NAMALWA (cell line): ENCODE measurements around the gene PLEKHA6.
A peak's percentile ranks its signal among the peaks of the same experiment; 100 is the strongest.

Experiments
- DNase-seq: peaks from one replicate; pipeline ENCODE4 v3.0.0-alpha.2; 2015; ENCODE audit warnings: low spot score

The PLEKHA6 gene

DNA sequence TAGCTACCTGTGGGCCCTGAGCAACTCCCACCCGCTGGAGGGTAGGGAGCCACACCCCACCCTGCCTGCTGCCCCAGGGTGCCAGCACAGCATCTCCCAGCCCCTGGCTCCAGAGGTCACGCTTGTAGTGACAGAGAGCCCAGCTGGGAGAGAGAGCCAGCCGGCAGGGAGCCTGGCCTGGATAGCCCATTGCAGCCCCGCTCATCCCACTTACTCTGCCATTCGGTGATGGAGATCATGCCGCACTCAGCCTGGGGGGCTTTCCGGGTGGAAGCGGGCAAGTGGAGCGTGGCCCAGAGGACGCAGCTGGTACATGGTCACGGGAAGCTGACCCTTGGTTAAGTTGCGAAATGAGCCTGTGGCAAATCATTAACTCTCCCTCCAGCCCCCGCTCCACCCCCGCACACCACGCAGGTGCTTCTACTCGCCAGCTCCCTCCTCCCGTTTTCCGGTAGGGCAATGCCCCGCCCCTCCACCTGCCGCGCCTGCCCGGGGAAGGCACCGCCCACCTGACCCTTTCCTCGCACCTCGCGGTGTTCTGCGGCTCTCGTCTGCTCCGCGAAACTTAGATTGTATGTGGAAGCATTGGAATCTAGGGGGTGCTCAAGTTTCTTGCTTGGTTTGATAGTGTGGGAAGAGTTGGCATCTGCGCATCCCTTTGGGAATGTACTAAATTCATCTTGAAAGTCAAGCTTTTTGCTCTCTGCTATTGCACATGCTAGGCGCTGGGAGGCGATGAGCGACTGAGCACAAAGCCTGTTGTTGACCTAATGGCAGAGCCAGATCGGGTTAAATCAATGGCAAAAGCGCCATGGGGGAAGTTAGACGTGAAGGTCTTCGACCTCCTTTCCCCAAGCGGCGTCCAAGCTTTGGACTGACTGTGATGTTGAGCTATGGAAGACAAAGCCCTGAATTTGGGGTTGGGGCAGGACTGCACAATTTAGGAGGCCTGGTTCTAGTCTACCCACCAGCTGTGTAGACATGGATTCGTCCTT is 145.8 kb downstream of the PLEKHA6 start, which contains the start of gene GOLT1A:
GOLT1A (minus strand) TSS at position 321 of the 995 bp plus-strand sequence; CDS start at position 239, 82 bp downstream.
- DNase-seq, result no peak

DNA sequence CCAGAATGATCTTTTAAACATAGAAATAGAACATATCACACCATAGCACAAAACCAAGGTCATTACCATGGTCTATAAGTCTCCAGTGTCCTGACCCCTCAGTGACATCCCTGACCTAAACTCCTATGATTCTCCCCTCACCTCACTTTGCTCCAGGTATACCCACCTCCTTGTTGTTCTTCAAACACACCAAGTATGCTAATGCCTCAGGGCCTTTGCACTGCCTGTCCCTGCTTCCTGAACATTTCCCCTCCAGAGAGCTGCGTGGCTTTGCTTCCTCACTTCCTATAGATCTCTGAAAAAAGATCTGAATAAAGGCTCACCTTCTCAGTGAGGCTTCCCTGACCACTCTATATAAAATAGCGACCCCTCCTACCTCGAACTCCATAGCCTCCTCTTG is 147.0 kb downstream of the PLEKHA6 start:
- no peak for DNase-seq

DNA sequence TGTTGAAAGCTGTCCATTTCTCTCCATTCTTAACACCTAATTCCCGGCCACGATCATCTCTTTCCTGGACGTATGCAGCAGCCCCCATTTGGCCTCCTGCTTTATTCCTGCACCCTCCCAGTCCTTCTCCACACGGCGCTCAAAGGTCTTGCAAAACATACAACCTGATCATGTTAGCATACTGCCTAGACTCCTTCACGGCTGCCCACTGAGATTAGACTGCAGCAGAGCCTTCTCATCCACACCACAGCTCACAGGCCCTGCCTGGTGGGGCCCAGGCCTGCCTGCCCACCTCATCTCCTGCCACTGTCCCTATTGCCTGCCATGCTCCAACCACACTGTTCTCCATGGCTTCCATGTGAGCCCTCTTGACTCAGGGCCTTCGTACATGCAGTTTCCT is 148.7 kb downstream of the PLEKHA6 start:
- DNase-seq, result no peak

DNA sequence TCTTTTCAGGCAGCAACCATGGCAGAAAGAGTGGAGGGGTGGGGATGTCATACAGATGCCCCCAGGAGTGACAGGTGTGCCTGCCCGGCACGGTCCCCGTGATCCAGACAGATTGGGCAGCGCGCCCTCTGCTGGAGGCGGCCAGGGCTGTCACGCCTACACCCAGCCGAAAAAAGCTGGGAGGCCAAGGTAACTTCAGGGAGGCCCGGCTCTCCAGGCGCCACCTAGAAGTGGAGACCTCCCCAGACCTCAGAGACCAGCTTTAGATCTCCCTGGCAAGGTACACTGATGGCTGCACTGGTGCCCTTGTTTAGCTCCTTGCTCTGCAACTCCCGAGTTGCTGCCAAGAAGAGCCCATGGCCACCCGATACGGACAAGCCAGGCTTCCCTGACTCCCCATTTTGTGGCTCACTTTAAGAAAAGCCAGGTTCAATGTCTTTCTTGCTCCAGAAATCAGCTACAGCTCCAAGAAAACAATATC is 152.6 kb downstream of the PLEKHA6 start:
- DNase-seq, result peak; percentile 66

DNA sequence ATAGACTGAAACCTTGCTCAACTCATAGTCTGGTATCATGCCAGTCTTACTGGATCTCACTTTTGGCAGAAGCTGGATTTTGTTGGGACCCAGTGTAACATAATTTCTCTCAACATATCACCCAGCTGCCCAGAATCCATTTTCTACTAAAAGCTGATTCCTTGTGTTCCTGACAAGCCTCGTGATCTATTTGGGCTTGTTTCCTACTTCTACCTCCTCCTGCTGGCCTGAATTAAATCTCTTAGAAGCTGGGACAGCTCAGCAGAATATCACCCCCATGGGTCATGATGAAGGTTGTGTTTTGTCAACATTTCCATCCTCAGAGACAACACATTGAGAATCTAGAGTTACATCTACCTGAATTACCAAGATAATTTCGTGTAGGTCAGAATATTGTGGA is 153.6 kb downstream of the PLEKHA6 start:
- DNase-seq, result no peak

DNA sequence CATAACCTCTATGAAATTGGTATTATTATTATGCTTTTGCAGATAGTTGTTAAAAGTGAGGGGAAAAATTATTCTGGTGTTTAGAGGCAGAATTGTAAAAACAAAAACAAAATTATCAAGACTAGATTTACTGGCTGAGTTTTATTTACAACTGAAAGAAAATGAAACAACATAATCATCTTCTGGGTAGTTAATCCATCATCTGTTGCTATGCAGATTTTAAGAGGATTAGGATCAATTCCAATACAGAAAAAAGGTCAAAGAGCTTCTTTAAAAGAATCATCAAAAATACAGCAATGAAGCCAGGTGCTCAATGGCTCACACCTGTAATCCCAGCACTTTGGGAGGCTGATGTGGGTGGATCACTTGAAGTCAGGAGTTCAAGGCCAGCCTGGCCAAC is 154.2 kb downstream of the PLEKHA6 start:
- no peak for DNase-seq

DNA sequence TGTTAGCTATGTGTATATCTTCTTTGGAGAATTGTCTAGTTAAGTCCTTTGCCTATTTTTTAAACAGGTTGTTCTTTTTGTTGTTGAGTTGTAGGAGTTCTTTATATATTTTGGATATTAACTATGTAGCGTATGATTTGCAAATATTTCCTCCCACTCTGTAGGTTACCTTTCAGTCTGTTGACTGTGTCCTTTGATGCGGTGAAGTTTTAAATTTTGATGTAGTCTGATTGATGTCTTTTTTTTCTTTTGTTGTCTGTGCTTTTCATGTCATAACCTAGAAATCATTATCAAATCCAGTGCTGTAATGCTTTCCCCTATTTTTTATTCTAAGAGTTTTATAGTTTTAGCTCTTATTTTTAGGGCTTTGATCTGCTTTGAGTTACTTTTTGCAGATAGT is 154.8 kb downstream of the PLEKHA6 start:
- no peak for DNase-seq

DNA sequence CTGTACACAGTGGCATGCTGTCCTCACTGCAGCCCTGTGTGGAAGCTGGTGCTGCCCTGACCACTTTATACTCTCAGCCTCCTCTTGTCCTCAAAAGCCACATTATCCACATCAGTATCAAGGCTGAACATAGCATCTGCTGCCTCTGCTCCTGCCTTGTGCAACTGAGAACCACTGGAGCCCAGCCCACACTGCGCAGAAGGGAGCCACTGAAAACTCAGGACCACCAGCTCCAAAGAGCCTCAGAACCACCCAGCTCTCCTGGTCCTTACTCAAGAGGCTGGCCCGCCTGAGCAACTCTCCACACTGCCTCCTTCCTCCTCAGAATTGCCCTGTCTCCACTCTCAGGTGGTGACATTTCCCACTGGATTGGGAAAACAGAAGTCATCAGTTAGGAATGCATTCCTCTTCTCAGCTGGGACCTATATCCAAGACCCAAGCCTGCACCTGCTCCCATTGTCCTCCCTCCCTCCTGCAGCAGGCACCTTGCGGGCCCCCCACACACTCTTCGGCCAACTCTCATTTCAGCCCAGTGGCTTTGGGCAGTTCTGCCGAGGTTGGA is 156.4 kb downstream of the PLEKHA6 start:
- no peak for DNase-seq

DNA sequence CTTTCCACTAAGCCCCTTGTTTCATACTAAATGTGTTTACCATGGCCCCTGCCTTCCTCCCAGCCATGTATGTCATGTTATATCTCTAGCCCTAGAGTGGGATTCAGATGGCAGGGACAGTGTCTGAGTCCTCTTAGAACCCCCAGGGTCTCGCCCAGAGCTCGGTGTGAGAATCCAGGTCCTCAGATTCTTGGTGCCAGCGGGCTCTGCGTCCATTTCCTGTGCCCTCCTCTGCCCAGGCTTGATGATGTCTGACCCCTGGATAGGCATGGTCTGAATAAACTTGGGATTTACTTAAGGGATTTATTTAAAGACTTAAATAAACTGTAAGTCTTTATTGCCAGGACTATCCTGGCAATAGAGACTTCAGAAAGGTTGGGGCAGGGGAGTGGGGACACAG is 157.2 kb downstream of the PLEKHA6 start:
- no peak for DNase-seq

DNA sequence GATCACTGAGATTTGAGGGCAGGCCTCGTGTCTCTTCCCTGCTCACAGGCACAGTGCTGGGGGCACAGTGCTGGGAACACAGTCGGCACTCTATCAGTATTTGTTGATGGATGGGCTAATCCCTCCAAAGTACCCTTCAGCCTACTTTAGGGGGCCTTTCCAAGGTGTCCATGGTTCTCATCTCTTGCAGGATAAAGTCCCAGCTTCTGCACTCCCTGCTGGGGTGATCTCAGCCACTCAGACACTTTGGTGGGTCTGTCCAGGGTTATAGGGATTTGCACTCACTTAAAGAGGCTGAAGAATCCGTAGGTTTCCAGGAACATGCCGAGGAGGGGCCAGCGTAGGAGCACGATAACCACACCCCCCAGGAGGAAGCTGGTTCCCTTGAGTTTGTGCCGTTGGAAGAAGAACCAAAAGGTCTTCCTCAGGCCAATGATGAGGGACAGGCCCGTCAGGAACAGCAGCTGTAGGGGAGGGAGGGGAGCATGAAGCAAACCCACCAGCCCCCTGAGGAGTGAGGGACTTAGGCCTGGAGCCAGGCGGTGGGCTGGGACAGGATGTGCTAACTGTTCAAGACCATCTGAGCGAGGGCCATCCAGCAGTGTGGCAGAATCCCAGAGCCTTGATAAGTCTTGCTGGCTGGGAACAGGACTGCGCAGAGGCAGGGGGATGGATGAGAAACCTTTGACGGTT is 158.2 kb downstream of the PLEKHA6 start:
- DNase-seq, result no peak

DNA sequence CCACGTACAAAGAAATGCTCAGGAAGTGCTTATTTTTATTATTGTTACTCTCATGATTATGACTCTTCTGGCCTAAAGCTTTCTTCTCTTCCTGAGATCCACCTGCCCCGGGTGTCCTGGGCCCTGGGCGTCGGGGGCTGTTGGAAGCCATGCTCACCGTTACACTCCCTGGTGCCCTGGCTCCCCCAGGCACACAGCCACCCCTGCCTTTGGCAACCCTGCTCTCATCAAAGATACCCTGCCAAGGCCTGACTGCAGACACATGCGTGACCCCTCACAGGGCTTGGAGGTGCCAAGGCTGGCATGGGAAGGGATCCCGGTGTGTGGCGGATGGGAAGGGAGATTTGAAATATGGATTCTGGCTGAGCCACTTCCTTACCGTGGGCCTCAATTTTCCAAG is 160.2 kb downstream of the PLEKHA6 start:
- DNase-seq, result no peak

DNA sequence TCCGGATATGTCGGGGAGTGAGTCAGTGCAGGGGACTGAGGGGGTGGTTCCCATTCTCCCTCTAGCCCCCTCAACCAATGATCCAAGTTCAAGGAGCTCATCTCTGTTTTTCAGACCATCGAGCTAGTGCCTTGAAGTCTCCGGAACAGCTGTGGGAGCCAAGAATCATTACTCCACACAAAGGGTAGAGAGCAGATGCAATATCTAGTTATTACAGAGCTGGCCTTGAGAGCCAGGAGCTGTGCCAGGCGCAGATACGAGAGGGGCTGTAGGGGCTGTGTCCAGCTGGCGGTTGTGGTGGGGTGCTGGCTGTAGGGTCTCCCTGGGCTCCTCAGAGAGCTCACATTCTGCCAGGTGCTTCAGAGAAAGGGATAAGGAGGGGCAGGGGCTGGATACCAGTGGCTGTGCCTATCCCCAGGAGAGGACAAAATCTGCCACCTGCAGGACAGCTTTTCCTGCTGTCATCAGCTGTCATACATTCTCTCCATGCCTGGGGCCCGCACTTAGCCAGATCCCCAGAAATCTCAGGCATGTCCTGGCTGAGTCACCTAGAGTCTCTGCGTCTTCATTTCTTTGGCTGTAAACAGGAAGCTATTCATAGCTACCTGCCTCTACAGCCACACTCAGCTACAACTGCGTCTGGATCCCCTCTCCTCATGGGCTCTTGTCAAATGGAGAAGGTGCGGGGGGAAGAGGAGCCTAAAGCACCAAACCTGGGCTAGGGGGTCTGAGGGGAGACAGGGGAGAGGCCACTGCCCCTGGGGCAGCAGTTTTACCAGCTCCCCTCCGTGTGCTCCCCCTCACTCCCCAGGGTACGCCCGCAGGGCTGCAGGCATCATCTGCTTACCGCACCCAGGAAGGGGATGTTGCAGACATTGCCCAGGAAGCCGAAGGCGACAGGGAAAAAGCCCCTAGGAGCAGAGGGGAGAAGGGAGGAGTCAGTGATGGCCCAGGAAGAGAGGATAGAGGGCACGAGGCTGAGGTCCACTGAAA is 161.1 kb downstream of the PLEKHA6 start:
- DNase-seq, result no peak

DNA sequence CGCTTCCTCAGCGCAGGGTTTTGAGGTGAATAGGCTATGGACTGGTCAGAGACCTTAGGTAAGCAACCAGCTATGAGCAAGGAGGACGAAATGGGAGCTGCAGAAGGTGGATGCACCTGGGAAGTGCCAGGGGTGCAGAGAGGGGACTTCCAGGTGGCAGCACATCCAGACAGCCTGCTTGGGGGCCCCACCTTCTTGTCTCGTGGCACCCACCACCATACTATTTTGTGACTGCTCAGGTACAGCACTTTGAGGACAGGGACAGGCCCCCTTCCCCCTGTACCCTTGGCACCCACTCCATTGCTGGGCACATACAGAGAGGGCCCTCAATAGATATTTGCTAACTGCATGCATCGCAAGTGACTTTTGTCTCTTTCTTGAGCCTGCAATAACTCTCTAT is 162.7 kb downstream of the PLEKHA6 start:
- no peak for DNase-seq

DNA sequence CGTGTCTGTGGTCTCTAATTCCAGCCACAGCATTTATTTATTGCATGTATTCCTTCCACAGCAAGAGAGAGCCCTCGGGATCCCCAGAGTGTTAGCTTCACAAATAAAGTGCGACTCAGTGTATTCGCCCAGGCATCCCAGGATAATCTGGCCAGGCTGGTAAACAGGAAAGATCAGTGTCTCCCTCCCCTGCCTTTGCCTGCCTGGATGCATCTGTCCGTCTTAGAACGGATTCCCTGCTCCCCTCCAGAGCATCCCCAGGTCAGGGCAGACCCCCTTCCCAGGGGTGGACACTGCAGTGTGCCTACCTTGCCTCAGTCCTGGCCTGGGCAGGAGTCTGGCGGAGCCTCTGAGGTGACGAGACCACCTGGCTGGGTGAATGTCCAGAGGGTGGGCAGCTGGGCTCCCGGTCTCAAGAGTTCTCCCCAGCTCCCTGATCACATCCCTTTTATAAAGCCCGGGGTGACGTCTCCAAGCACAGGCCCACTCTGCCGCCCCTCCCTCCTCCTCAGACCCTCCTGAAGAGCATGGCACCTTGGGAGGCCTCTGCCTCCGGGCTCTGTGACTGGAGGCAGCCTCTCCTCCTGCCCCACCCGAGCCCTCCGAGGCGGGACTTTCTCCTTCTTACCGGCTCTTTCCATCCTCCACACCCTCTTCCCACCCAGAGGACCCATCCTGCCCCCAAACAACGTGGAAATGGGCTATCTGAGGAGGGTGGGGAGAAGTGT is 163.5 kb downstream of the PLEKHA6 start, which contains the start of gene KISS1:
KISS1 (minus strand) TSS at position 424 of the 728 bp plus-strand sequence. CDS start 3,615 bp downstream, outside the sequence.
- DNase-seq, result no peak

DNA sequence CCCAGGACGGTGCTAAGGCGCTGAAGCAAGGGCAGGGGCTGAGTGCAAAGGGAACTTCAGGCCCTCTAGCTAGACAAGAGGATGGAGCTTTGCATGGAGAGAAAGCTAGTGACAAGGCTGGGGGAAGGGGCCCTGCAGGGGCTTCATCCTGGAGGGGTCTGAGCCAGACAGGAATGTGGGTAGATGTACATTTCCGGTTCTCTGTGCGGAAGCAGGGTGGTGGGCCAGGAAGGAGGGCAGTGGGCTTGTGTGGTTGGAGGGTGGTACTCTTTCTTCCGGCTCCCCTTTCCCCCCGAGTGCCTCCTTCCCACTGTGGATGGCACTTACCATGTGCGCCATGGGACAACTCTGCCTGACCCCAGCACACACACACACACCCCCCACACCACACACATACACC is 165.0 kb downstream of the PLEKHA6 start:
- DNase-seq, result no peak

DNA sequence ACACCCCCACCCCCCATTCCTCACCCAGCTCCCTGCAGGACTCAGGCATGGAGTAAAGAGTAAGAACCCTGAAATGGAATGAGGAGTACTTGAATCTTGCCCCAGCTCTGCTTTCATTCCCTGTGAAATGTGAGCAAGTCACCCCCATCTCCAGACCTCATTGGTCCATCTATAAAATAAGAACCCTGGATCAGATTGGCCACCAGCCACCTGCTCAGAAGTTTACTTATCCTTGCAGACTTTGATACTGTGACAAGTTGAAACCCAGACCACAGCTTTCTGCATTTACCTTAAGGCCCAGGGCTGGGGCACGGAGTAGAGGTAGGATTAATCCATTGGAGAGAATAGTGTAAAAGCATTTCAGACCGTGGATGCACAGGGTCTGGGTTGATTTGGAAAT is 165.6 kb downstream of the PLEKHA6 start:
- DNase-seq, result no peak

DNA sequence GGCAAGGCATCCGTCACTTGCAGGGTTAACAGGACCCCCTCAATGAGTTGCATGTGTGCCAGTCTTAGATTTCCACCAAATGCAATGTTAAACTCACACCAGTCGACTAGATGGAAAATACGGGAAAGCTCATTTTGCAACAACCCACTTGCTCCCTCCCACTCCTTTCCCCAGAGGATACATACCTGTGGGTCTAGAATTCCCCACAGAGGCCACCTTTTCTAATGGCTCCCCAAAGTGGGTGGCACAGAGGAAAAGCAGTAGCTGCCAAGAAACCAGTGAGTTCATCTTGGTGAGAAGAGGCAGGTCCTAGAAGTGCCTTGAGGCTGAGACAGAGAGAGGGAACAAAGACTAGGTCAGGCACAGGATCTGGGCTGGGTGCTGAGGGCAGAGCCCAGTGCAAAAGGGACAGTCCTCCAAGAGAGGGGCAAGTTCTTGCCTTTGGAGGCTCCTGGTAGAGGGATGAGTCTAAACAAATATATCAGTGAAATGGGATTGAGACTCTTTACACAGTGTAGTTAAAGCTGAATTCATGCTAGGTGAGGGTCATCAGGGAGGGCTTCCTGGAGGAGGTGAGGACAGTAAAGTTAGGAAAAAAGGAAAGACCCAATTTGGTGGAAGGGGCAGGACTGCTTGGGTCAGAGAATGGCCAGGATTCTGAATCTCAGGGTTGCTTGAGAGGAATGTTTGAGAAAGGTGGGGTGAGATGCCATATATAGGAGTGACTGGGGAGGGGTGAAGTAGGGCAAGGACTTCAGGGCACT is 167.0 kb downstream of the PLEKHA6 start:
- DNase-seq, result no peak

DNA sequence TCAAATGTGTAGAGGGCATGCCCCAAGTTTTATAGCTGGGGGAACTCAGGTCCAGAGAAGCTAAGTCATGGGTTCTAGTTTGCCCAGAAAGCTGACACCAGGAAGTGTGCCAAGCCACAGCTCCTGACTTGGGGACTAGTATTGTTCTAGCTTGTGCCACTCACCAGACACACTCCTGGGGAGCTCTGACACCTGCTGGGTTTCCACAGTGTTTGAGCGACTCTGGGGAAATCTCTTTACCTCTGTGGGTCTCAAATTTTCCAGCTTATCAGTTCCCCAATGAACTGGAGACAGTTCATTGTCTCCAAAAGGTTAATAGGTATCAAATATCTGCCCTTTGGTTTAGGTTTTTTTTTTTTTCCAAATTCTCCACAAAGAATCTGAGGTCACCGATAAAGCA is 167.7 kb downstream of the PLEKHA6 start:
- no peak for DNase-seq

DNA sequence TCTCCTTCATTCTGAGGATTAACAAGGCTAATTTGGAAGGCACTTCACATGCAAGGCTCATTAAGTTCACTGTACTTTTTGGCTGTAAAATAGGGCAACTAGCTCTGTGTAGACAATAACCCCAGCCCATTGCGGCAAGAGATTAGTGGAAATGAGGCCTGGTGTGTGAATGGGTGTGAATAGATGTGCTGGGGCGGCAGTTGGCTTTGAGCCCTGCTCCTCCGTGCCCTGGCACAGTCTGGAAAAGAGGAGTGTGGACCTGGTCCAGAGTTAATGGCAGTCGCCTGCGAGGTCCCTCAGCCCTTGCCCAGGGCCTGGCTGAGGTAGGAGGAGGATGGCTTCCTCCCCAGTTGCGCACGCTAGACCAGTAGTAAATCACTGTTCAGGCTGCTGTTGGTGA is 168.3 kb downstream of the PLEKHA6 start:
- no peak for DNase-seq
